A172 (cell line): ENCODE data around the gene UBE2C. TPM values are rescaled to one million over a fixed set of nuclear protein-coding genes. Genes with fewer than 3 reads are reported as not detected.
"Not testable (repeated sequence)": the region's sequence is repeated elsewhere in the genome, so short reads cannot be mapped to it uniquely, and the experiment has no call there.

ENCODE experiments used
- DNase-seq: peaks from one replicate; pipeline ENCODE4 v3.0.0-alpha.2; 2015; ENCODE audit warnings: low spot score
- total RNA-seq: library from RNA; depleted of rRNA; stranded (reverse); fragments of >200 nt; shearing (Covaris generic); gene quantifications from 2 replicates; pipeline ENCODE4 v1.2.3, GENCODE V29; 2014

Gene UBE2C
- total RNA-seq, 1 experiment from 2014 or later = 210 TPM

- DNase-seq = not testable (repeated sequence)
These were observed 14.5 kb upstream of the UBE2C start for GRCh38 chr20:45797955-45798354.

- peak; percentile 72 for DNase-seq
These were observed 13.4 kb upstream of the UBE2C start for GRCh38 chr20:45798935-45799642.

- no peak for DNase-seq
These were observed 10.6 kb upstream of the UBE2C start for GRCh38 chr20:45801851-45802250.

GRCh38 chr20:45810191-45810970, 2.1 kb upstream of the UBE2C start:
- DNase-seq = no peak

DNA sequence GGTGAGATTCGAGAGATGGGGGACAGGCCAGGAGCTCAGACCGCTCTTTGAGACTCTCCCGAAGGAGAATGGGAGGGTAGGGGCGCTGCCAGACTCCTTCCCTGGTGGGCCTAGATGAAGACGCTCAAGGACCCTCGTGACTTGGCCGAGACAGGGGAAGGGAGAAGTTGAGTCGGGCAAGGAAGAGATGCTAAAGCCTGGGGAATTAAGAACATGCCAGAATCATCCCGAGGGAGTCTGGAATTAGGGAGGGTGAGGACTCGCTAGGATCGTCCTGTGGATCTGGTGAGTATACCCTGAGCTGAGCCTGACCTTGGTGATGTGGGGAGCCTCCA, 529 bp downstream of the UBE2C start:
- DNase-seq = no peak

GRCh38 chr20:45813489-45813888, 1.0 kb downstream of the UBE2C start:
- no peak for DNase-seq

GRCh38 chr20:45814314-45814713, 1.9 kb downstream of the UBE2C start:
- DNase-seq = no peak

- no peak for DNase-seq
These were observed 4.5 kb downstream of the UBE2C start for GRCh38 chr20:45816951-45817350.

- peak; percentile 70 for DNase-seq
These were observed 5.1 kb downstream of the UBE2C start for GRCh38 chr20:45817376-45818194.

GRCh38 chr20:45818239-45818638, 5.8 kb downstream of the UBE2C start:
- DNase-seq = no peak

DNA sequence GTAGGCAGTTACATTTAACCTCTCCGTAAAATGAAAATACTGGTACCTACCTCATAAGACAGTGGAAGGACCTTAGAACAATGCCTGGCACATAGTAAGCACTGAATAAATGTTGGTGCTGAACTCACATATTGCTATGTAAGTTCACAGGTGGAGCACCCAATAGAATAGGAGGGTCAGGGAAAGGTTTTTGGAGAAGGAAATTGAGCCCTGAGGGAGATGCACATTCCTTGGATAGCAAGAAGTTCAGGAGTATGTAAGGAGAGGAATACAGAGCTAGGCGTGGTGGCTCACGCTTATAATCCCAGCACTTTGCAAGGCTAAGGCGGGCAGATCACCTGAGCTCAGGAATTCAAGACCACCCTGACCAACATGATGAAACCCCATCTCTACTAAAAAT, 7.0 kb downstream of the UBE2C start:
- DNase-seq = no peak

DNA sequence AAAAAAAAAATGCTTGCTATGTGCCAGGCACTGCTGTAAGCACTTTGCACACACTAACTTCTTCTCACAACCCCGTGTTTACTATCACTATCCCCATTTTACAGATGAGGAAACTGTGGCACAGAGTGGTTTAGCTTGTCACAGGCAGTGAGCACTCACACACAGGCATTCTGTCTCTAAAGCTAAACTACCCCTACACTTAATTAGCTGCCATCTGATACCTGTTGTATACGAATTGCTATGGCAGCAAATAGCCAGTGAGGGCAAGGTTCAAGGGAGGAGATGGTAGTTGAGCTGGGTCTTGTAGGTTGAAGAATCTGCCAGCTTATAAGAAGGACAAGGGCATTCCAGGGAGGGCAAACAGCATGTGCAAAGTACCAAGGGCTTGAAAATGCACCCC, 9.5 kb downstream of the UBE2C start:
- DNase-seq = no peak

DNA sequence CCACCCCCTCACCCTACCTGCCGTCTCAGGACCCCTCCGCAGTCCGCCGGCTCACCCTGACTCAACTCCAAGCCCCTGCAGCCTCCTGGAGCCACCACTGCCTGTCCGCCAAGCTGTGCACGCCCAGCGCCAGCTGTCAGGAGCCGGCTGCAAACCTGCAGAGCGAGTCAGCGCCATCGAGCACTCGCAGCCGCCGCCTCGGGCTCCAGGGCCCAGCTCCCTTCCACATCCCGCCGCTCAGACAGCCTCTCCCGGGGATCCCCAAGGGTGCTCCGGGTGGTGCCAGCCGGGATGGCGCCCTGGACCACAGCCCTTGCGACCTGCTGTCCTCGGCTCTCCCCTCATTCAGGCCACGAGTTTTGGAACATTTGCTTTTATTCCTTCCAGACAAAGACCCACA, 10.4 kb downstream of the UBE2C start:
- peak; percentile 34 for DNase-seq

DNA sequence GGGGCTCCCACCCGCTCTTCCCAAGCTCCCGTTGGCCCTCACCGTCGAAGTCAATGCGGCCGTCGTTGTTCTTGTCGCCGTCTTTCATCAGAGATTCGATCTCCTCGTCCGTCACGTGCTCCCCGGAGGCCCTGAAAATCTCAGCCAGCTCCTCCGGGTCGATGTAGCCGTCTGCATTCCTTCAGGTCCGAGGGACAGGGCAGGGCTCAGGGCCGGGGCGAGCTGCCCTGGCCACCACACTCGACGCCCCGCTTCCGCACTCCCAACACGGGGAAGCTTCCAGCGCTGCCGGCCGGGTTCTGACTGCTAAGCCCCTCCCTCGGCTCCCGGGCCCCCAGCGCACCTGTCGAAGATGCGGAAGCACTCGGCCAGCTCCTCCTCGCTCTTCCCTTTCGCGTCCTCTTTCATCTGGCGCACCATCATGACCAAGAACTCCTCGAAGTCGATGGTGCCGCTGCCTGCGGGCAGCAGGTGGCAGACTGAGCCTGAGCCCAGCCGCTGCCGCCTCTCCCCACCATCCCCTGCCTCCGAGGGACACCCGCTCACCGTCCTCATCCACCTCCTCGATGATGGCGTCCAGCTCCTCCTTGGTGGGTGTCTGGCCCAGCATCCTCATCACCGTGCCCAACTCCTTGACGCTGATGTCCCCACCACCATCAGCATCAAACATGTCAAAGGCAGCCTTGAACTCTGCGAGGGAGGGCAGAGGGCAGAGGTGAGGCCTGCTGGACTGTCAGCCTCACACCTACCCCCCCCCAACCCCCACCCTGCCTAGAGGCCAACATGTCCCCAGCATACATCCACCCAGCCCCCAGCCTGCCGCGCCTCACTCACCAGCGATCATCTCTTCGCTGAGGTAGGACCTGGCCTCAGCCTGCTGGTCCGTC, 11.7 kb downstream of the UBE2C start:
- DNase-seq = no peak

DNA sequence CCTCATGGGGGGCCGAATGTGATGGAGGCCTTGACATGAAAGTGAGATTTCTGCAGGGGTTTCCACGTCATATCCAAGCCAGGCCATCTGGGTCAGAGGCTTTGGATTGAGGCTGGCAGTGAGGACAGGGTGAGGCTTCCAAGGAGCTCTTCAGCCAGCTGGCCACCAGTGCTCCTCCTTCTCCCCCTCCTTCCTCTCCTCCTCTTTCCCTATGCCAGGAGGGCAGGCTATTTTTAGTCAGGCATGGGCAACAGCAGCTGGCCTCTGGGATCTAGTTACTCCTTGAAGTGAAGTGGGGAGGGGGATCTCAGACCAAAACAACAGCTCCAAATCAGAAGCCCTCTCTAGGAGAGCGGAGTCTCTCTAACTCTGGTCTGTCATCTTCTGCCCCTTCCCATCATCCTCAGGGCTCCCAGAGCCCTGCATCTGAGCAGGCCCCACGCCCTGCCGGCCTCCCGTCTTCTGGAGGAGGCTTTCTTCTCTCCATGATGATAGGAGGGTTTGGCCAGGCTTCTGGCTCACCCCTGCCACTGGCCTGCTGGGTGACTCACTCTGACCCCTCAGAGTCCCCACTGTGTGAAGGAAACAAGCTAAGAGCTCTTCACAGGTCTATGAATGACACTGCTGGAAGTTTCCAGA, 14.1 kb downstream of the UBE2C start:
- peak; percentile 33 for DNase-seq

GRCh38 chr20:45827030-45827652, 14.7 kb downstream of the UBE2C start, which contains the start of gene TNNC2:
TNNC2 (minus strand) TSS chr20:45827312; CDS start chr20:45827248, 64 bp downstream.
- no peak for DNase-seq

DNA sequence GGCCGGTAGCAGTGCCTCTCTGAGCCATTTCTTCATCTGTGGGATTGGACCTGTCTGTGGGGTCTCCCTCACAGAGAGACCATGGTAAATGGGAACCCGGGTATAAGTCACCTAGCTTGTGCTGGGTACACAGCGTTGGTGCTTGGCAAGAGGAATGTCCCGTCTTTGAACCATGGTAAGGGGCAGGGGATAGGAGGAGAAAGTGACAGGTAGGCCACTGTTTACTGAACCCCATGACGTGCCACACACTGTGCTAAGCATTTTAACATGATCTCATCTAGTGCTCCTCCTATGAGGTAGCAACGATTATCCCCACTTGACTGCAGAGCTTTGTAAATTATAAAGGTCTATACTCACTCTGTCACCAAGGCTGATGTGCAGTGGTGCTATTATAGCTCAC, 15.3 kb downstream of the UBE2C start:
- DNase-seq = no peak

GRCh38 chr20:45828589-45828988, 16.1 kb downstream of the UBE2C start:
- no peak for DNase-seq

DNA sequence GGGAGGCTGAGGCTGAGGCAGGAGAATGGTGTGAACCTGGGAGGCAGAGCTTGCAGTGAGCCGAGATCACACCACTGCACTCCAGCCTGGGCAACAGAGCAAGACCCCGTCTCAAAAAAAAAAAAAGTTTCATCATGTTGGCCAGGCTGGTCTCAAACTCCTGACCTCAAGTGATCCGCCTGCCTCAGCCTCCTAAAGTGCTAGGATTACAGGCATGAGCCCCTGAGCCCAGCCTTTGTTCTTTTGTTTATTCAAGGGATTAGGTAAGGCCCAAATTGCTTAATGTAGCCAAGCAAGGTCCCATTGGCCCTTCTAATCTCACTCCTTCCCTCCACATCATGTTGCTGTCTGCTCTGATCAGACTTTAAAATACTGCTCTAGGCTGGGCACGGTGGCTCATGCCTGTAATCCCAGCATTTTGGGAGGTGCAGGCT, 17.2 kb downstream of the UBE2C start:
- not testable (repeated sequence) for DNase-seq

- no peak for DNase-seq
These were observed 20.2 kb downstream of the UBE2C start for GRCh38 chr20:45832619-45833018.
